ENCODE measurements around the gene CHGA. TPM values are rescaled to one million over a fixed set of nuclear protein-coding genes. Genes with fewer than 3 reads are reported as not detected.

The CHGA gene
- total and polyA plus RNA-seq, 2 of the 8 experiments (the other 6 are each of a cell fraction or from before 2014, with no cell fraction given), result 17.5 to 28.2 TPM

DNA sequence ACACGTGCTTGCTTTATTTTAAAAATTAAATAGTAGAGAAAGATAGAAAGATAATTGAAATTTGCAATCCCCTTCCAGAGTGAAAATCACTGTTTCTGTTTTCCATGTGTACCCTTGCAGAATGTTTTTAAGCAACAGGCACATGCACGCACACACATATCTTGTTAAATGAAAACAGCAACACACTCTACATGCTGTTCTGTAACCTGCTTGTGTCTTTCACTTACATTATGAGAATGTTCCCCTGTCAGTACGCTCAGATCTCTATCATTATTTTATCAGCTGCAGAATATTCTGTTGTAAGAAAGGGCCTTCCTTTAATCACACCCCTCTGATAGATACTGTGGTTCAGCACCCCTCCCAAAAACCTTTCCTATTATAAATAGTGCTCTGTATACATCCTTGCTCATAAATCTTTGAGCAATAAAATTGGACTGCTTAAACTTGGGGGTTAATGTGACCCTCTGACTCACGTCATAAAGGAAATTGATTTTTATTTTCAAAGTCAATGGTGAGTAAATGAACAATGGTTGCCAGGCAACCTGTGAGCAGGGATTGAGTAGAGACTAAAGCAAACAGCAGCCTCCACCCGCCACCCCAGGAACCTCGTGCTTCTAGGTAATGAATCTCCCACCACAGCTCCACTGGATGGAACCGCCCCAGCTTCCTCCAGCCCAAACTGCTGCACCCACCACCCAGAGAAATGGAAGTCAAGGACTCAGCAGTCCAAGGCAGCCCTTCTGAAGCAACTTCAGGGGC, 31.9 kb upstream of the CHGA start:
- no peak overlapping the region for H3K14ac ChIP-seq (ENCODE audit: insufficient read length)
- POLR2A ChIA-PET (ENCODE audit: partially characterized antibody), result no interaction called here
- 80 to 87% methylated on average over 1 to 7 of the region's 7 CpGs for WGBS, 2 experiments (ENCODE audit: extremely low coverage in 1 of 2, insufficient coverage in 1 of 2, insufficient read length in 1 of 2, insufficient replicate concordance in 2 of 2, low coverage in 1 of 2, low lambda C conversion rate in 2 of 2, missing lambda C conversion rate in 1 of 2)
- TF ChIP-seq CBX5 (IDR thresholded peaks at IDR 0.05; ENCODE audit: low read depth, low read length) (no peak), SUZ12 (IDR thresholded peaks at IDR 0.05; ENCODE audit: low read length) (no peak), TAF7 (optimal IDR thresholded peaks at IDR 0.05; ENCODE audit: borderline replicate concordance, low read depth, low read length) (no peak), SIRT6 (IDR thresholded peaks at IDR 0.05; ENCODE audit: low read length) (no peak), NANOG (IDR thresholded peaks at IDR 0.05; ENCODE audit: insufficient read depth, low read depth, low read length, poor library complexity, severe bottlenecking) (no peak), KDM5A (IDR thresholded peaks at IDR 0.05; ENCODE audit: low read length) (no peak), CBX8 (IDR thresholded peaks at IDR 0.05; ENCODE audit: borderline replicate concordance, low read depth, low read length) (no peak), HDAC6 (IDR thresholded peaks at IDR 0.05; ENCODE audit: low read depth, low read length) (no peak), SAP30 (IDR thresholded peaks at IDR 0.05; ENCODE audit: insufficient read depth, insufficient replicate concordance, low read length) (no peak), BRCA1 (IDR thresholded peaks at IDR 0.05; ENCODE audit: low read depth, low read length) (no peak), JUN (IDR thresholded peaks at IDR 0.05; ENCODE audit: low read depth, low read length) (no peak), CTBP2 (IDR thresholded peaks at IDR 0.05; ENCODE audit: borderline replicate concordance, insufficient read depth, insufficient read length, low read length) (no peak)
- TF ChIP-seq, protein P1, sequence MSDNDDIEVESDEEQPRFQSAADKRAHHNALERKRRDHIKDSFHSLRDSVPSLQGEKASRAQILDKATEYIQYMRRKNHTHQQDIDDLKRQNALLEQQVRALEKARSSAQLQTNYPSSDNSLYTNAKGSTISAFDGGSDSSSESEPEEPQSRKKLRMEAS (IDR thresholded peaks at IDR 0.05), result no peak

More for the DNA sequence above, 31.9 kb upstream of the CHGA start:
- H3K36me3 ChIP-seq (ENCODE audit: control insufficient read depth in 2 of 4, insufficient read depth in 4 of 4, low read length in 3 of 4), result no peaks in the 10 kb centered on the region
- H2BK15ac ChIP-seq (ENCODE audit: low read length), result no peak overlapping the region
- H3K23me2 ChIP-seq (ENCODE audit: low read depth, low read length), result peaks cover 5% of the 10 kb centered on the region; the same call in 1 of the 2 replicates
- no peaks in the 10 kb centered on the region for H4K20me1 ChIP-seq (replicated peaks in 1 of 2; ENCODE audit: control insufficient read depth in 1 of 2, insufficient read depth in 2 of 2, low read length in 2 of 2)
- no peak overlapping the region for H3K18ac ChIP-seq (ENCODE audit: extremely low read depth, low read length)
- no peak for DNase-seq (ENCODE audit: low read depth in 1 of 2, low spot score in 2 of 2)
- H3K23ac ChIP-seq (ENCODE audit: insufficient read length), result no peak overlapping the region
- H3K4ac ChIP-seq (replicated peaks; ENCODE audit: insufficient read length, low read depth, low read length), result no peak overlapping the region
- H3K27ac ChIP-seq (ENCODE audit: low read depth, low read length), result no peak overlapping the region
- no peak for FAIRE-seq
- no peak overlapping the region for H3K4me2 ChIP-seq (ENCODE audit: insufficient read depth in 1 of 2, low read depth in 2 of 2, low read length in 2 of 2)
- H4K91ac ChIP-seq (replicated peaks; ENCODE audit: insufficient read length, low read length), result no peak overlapping the region
- no peaks in the 10 kb centered on the region for H3K9me3 ChIP-seq (ENCODE audit: insufficient read depth in 2 of 2, low read depth in 1 of 2, low read length in 1 of 2)
- no peak overlapping the region for H3K9ac ChIP-seq (replicated peaks in 1 of 4; ENCODE audit: extremely low read depth in 1 of 4, low read depth in 3 of 4, low read length in 3 of 4)
- H3K56ac ChIP-seq (replicated peaks; ENCODE audit: insufficient read length, low read depth, low read length), result no peak overlapping the region
- H3K4me3 ChIP-seq (ENCODE audit: extremely low read depth in 1 of 4, insufficient read depth in 2 of 4, low read depth in 3 of 4, low read length in 4 of 4), result no peak overlapping the region
- no peak overlapping the region for H4K5ac ChIP-seq (ENCODE audit: insufficient read length, low read depth, low read length)
- no peak overlapping the region for H2BK5ac ChIP-seq (ENCODE audit: low read depth, low read length)
- no peaks in the 10 kb centered on the region for H3K79me1 ChIP-seq (ENCODE audit: low read depth, low read length)
- CTCF ChIA-PET (ENCODE audit: partially characterized antibody), result interaction anchor here (1.8 kb wide), 1 partner anchor 25 kb away, joined by 6 read pairs; no protein-coding TSS in a partner anchor
- H2AFZ ChIP-seq (ENCODE audit: low read length), result no peak overlapping the region
- no peaks in the 10 kb centered on the region; a peak in 3 of 7 replicates for H3K27me3 ChIP-seq (replicated peaks in 1 of 4; ENCODE audit: control insufficient read depth in 3 of 4, extremely low read depth in 1 of 4, insufficient read depth in 3 of 4, low read length in 3 of 4)
- no peak overlapping the region for H2BK20ac ChIP-seq (ENCODE audit: low read length)
- H3K4me1 ChIP-seq (replicated peaks in 1 of 4; ENCODE audit: control insufficient read depth in 3 of 4, insufficient read depth in 4 of 4, low read length in 3 of 4), result no peaks in the 10 kb centered on the region; a peak in 1 of 7 replicates
- H4K8ac ChIP-seq (ENCODE audit: extremely low read depth, insufficient read depth, low read length), result no peak overlapping the region
- no peaks in the 10 kb centered on the region for H3K79me2 ChIP-seq (ENCODE audit: control insufficient read depth in 1 of 2, insufficient read depth in 2 of 2, low read length in 2 of 2)
- no peak overlapping the region for H2AK5ac ChIP-seq (ENCODE audit: low read depth, low read length)
- H2BK12ac ChIP-seq (ENCODE audit: low read depth, low read length), result no peak overlapping the region
- no peak overlapping the region for H2BK120ac ChIP-seq (replicated peaks; ENCODE audit: low read depth, low read length)

Measured in H1 (cell line).